ENCODE data around the gene FOXK2. TPM values are rescaled to one million over a fixed set of nuclear protein-coding genes. Genes with fewer than 3 reads are reported as not detected.
A peak's percentile ranks its signal among the peaks of the same experiment; 100 is the strongest.

FOXK2 gene
- total RNA-seq, 1 experiment from 2014 or later: 96.2 TPM

GRCh38 chr17:82544431-82545070, 25.0 kb downstream of the FOXK2 start:
- TF ChIP-seq CTCF (IDR thresholded peaks at IDR 0.05; ENCODE audit: unreplicated experiment): no peak
- no peak overlapping the region for H3K27ac Mint-ChIP-seq (ENCODE audit: unreplicated experiment)
- no peak overlapping the region for H3K4me3 Mint-ChIP-seq (ENCODE audit: low read depth, unreplicated experiment)
- CTCF ChIA-PET: interaction anchor here (0.6 to 1.1 kb wide), 2 partner anchors 13 to 143 kb away, joined by 3 to 5 read pairs; no protein-coding TSS in a partner anchor
- peaks cover 9% of the 10 kb centered on the region for H3K36me3 Mint-ChIP-seq (ENCODE audit: insufficient read depth, unreplicated experiment)
- no TSS peak for BruUV-seq (replicated peaks)
- intact Hi-C loops (cut with micrococcal nuclease; ENCODE audit: unreplicated experiment): no loop called here
- H3K27me3 Mint-ChIP-seq (ENCODE audit: unreplicated experiment): no peaks in the 10 kb centered on the region
- H3K4me1 Mint-ChIP-seq (ENCODE audit: low read depth, unreplicated experiment): peaks cover 25% of the 10 kb centered on the region
- H3K9me3 Mint-ChIP-seq (ENCODE audit: low read depth, unreplicated experiment): no peaks in the 10 kb centered on the region
- DNase-seq: no peak

GRCh38 chr17:82545071-82545462, 25.5 kb downstream of the FOXK2 start:
- Mint-ChIP-seq H3K4me1 (ENCODE audit: low read depth, unreplicated experiment) (peaks cover 24% of the 10 kb centered on the region), H3K27ac (ENCODE audit: unreplicated experiment) (no peak overlapping the region), H3K36me3 (ENCODE audit: insufficient read depth, unreplicated experiment) (peaks cover 9% of the 10 kb centered on the region), H3K4me3 (ENCODE audit: low read depth, unreplicated experiment) (no peak overlapping the region), H3K27me3 (ENCODE audit: unreplicated experiment) (no peaks in the 10 kb centered on the region), H3K9me3 (ENCODE audit: low read depth, unreplicated experiment) (no peaks in the 10 kb centered on the region)
- BruUV-seq (replicated peaks): no TSS peak
- intact Hi-C loops (cut with micrococcal nuclease; ENCODE audit: unreplicated experiment): no loop called here
- CTCF ChIA-PET: interaction anchor here (0.6 to 1.1 kb wide), 2 partner anchors 14 to 144 kb away, joined by 3 to 5 read pairs; no protein-coding TSS in a partner anchor
- no peak for DNase-seq
- no peak for TF ChIP-seq CTCF (IDR thresholded peaks at IDR 0.05; ENCODE audit: unreplicated experiment)

- Mint-ChIP-seq H3K36me3 (ENCODE audit: insufficient read depth, unreplicated experiment) (peaks cover 8% of the 10 kb centered on the region), H3K9me3 (ENCODE audit: low read depth, unreplicated experiment) (no peaks in the 10 kb centered on the region), H3K27me3 (ENCODE audit: unreplicated experiment) (no peaks in the 10 kb centered on the region), H3K4me3 (ENCODE audit: low read depth, unreplicated experiment) (no peak overlapping the region), H3K4me1 (ENCODE audit: low read depth, unreplicated experiment) (peaks cover 28% of the 10 kb centered on the region), H3K27ac (ENCODE audit: unreplicated experiment) (peak overlapping the region; percentile 43)
- TF ChIP-seq CTCF (IDR thresholded peaks at IDR 0.05; ENCODE audit: unreplicated experiment): no peak
- CTCF ChIA-PET: no interaction called here
- BruUV-seq (replicated peaks): no TSS peak
- intact Hi-C loops (cut with micrococcal nuclease; ENCODE audit: unreplicated experiment): no loop called here
- no peak for DNase-seq
Measured at GRCh38 chr17:82547981-82548380, 28.4 kb downstream of the FOXK2 start.

GRCh38 chr17:82548681-82549303, 29.3 kb downstream of the FOXK2 start:
- BruUV-seq (replicated peaks): no TSS peak
- intact Hi-C loops (cut with micrococcal nuclease; ENCODE audit: unreplicated experiment): no loop called here
- CTCF ChIA-PET: interaction anchor here (0.8 to 1.2 kb wide), 3 partner anchors 11 to 53 kb away, joined by 3 to 6 read pairs (median 3); no protein-coding TSS in a partner anchor
- Mint-ChIP-seq H3K27me3 (ENCODE audit: unreplicated experiment) (no peaks in the 10 kb centered on the region), H3K4me3 (ENCODE audit: low read depth, unreplicated experiment) (no peak overlapping the region), H3K27ac (ENCODE audit: unreplicated experiment) (no peak overlapping the region), H3K36me3 (ENCODE audit: insufficient read depth, unreplicated experiment) (peaks cover 8% of the 10 kb centered on the region), H3K9me3 (ENCODE audit: low read depth, unreplicated experiment) (no peaks in the 10 kb centered on the region), H3K4me1 (ENCODE audit: low read depth, unreplicated experiment) (peaks cover 28% of the 10 kb centered on the region)
- DNase-seq: peak; percentile 36
- TF ChIP-seq CTCF (IDR thresholded peaks at IDR 0.05; ENCODE audit: unreplicated experiment): no peak
